ENCODE data around the gene CALD1.

CALD1 gene

GRCh38 chr7:134865001-134865845, 85.8 kb downstream of the CALD1 start:
- peak; percentile 80 for ATAC-seq (ENCODE audit: insufficient read depth, low read depth)

GRCh38 chr7:134866617-134867016, 87.2 kb downstream of the CALD1 start:
- no peak overlapping the region for H3K9ac ChIP-seq (ENCODE audit: low read depth, low read length)
- peaks cover 5% of the 10 kb centered on the region; the same call in 1 of the 2 replicates for H3K4me1 ChIP-seq (ENCODE audit: insufficient read depth, low read length)
- no peak overlapping the region for H2AFZ ChIP-seq (ENCODE audit: low read depth, low read length)
- no peak overlapping the region for H3K4me3 ChIP-seq (ENCODE audit: low read depth in 1 of 2, low read length in 2 of 2)
- H3K4me2 ChIP-seq (ENCODE audit: insufficient read depth, low read length): no peak overlapping the region
- DNase-seq (no peak), ATAC-seq (ENCODE audit: insufficient read depth, low read depth) (no peak)
- no peaks in the 10 kb centered on the region for H4K20me1 ChIP-seq (ENCODE audit: insufficient read depth, low read length)
- no peaks in the 10 kb centered on the region for H3K36me3 ChIP-seq (ENCODE audit: insufficient read depth, low read length)
- H3K27me3 ChIP-seq (ENCODE audit: insufficient read depth, low read length, poor library complexity): no peaks in the 10 kb centered on the region
- H3K27ac ChIP-seq (ENCODE audit: low read length): no peak overlapping the region
- no peak for TF ChIP-seq EZH2 (IDR thresholded peaks at IDR 0.05; ENCODE audit: borderline replicate concordance, low read depth, low read length, severe bottlenecking)
- TF ChIP-seq CTCF (IDR thresholded peaks at IDR 0.05; ENCODE audit: borderline replicate concordance, extremely low read depth, low read length, poor library complexity, severe bottlenecking): no peak
- H3K9me3 ChIP-seq (ENCODE audit: insufficient read depth, low read length, severe bottlenecking): no peaks in the 10 kb centered on the region
- no peaks in the 10 kb centered on the region for H3K79me2 ChIP-seq (ENCODE audit: insufficient read depth, low read length)

More at GRCh38 chr7:134865001-134865845, 85.8 kb downstream of the CALD1 start:
- H3K79me2 ChIP-seq (ENCODE audit: insufficient read depth, low read length): no peaks in the 10 kb centered on the region
- peaks cover 5% of the 10 kb centered on the region; the same call in 1 of the 2 replicates for H3K4me1 ChIP-seq (ENCODE audit: insufficient read depth, low read length)
- no peaks in the 10 kb centered on the region for H4K20me1 ChIP-seq (ENCODE audit: insufficient read depth, low read length)
- H3K4me3 ChIP-seq (ENCODE audit: low read depth in 1 of 2, low read length in 2 of 2): no peak overlapping the region
- no peaks in the 10 kb centered on the region for H3K9me3 ChIP-seq (ENCODE audit: insufficient read depth, low read length, severe bottlenecking)
- no peak overlapping the region for H2AFZ ChIP-seq (ENCODE audit: low read depth, low read length)
- no peak overlapping the region for H3K4me2 ChIP-seq (ENCODE audit: insufficient read depth, low read length)
- no peaks in the 10 kb centered on the region for H3K27me3 ChIP-seq (ENCODE audit: insufficient read depth, low read length, poor library complexity)
- DNase-seq: peak; percentile 17
- no peaks in the 10 kb centered on the region for H3K36me3 ChIP-seq (ENCODE audit: insufficient read depth, low read length)
- no peak for TF ChIP-seq CTCF (IDR thresholded peaks at IDR 0.05; ENCODE audit: borderline replicate concordance, extremely low read depth, low read length, poor library complexity, severe bottlenecking)
- TF ChIP-seq EZH2 (IDR thresholded peaks at IDR 0.05; ENCODE audit: borderline replicate concordance, low read depth, low read length, severe bottlenecking): no peak
- H3K27ac ChIP-seq (ENCODE audit: low read length): no peak overlapping the region
- H3K9ac ChIP-seq (ENCODE audit: low read depth, low read length): no peak overlapping the region

- Histone ChIP-seq H3K4me3 (ENCODE audit: low read depth in 1 of 2, low read length in 2 of 2) (no peak overlapping the region), H3K4me1 (ENCODE audit: insufficient read depth, low read length) (peaks cover 4% of the 10 kb centered on the region; the same call in 1 of the 2 replicates), H4K20me1 (ENCODE audit: insufficient read depth, low read length) (no peaks in the 10 kb centered on the region), H2AFZ (ENCODE audit: low read depth, low read length) (no peak overlapping the region), H3K4me2 (ENCODE audit: insufficient read depth, low read length) (no peak overlapping the region), H3K9me3 (ENCODE audit: insufficient read depth, low read length, severe bottlenecking) (no peaks in the 10 kb centered on the region), H3K79me2 (ENCODE audit: insufficient read depth, low read length) (no peaks in the 10 kb centered on the region), H3K9ac (ENCODE audit: low read depth, low read length) (no peak overlapping the region), H3K36me3 (ENCODE audit: insufficient read depth, low read length) (no peaks in the 10 kb centered on the region), H3K27ac (ENCODE audit: low read length) (no peak overlapping the region), H3K27me3 (ENCODE audit: insufficient read depth, low read length, poor library complexity) (no peaks in the 10 kb centered on the region)
- DNase-seq: no peak
- ATAC-seq (ENCODE audit: insufficient read depth, low read depth): no peak
- no peak for TF ChIP-seq CTCF (IDR thresholded peaks at IDR 0.05; ENCODE audit: borderline replicate concordance, extremely low read depth, low read length, poor library complexity, severe bottlenecking)
- TF ChIP-seq EZH2 (IDR thresholded peaks at IDR 0.05; ENCODE audit: borderline replicate concordance, low read depth, low read length, severe bottlenecking): no peak
Observed at GRCh38 chr7:134870156-134870555, 90.7 kb downstream of the CALD1 start.

All from DND-41 (cell line).